Measurements from ENCODE around the gene LBH.

The LBH gene

DNA sequence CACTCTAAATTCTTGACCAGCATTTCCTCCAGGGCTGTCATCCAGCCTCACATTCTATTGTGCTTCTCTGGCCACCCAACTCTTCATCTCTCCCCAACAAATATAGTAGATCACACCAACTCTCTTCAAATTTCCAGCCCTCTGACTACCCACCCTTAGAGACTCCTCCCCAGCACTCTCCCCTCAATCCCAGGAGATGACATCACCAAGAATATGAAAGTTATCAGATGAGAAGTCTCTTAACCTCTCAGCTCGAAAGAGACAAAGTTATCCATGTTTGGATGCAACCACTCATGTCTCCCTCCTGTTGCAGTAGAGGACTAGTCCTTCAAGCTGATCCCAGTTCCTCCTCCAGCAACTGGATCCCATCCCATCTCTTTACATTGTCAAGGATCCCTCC, 47.1 kb downstream of the LBH start:
- no peak for DNase-seq

DNA sequence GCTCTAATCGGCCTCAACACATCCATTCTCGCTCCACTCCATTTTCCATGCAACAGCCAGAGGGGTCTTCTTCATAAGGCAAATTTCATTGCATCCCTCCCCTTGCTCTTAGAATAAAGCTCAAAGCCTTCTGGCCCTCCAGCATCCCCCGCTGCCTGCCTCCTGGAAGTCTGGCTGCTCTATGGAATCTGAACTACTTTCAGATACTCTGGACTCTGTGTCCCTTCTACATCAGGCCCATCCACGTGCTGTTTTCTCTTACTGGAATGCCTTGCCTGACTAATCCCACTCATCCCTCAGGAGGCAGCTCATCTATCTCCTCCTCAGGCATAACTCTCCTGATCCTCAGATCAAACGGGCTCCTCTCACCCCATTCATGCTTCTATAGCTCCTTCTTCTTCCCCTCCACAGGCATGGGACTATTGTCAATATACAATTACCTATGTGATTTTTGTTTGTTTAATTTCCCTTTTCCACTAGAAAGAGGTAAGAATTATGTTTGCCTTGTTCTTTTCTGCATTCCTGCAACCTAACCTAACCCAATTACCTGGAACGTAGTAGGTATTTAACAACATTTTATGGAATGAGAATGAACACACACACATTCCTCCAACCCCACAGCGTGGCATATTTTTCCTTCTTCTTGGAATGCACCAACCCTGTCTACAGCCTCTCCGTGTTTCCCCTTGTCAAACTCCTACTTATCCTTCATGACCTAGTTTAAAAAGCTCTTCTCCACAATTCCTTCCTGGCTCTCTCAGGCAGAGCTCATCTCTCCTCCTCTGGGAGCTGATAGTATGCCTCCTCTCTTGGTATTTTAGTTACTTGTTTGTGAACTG, 49.5 kb downstream of the LBH start:
- DNase-seq = no peak

DNA sequence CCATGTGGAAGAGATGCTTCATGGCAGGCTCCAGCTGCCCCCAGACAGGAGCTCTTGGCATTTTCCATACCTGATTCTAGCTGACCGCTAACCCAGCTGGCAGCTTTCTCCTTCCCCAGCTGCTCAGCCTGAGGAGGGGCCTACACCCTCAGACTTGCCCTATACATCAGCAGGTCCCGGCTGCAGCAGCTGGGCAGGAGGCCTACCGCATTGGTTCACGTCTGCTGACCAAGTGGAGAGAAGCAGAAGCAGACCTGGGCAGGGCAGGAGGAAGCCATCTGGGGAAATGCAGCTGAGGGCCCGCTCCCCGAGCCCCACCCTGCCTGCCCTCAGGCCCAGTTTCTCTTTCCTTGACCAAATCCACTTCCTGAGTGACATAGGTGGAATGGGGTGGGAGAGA, 50.7 kb downstream of the LBH start:
- DNase-seq = no peak

DNA sequence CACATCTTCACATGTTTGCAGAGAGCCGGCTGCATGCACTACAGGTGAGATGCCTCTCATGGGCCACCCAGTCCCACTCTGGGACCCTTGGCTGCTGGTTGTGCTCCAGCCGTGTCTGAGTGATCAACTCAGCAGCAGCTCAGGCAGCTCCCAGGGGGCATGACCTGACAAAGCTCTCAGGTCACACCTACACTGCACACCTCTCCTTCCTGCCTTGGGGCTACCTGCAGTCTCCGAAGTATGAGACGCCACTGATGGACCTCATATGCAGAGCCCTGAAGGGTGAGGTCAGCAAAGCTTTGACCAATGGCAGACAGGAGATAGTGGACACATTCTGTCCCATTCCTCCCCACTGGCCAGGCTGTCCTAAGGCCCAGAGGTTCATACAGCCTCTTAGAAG, 51.4 kb downstream of the LBH start:
- DNase-seq = no peak

DNA sequence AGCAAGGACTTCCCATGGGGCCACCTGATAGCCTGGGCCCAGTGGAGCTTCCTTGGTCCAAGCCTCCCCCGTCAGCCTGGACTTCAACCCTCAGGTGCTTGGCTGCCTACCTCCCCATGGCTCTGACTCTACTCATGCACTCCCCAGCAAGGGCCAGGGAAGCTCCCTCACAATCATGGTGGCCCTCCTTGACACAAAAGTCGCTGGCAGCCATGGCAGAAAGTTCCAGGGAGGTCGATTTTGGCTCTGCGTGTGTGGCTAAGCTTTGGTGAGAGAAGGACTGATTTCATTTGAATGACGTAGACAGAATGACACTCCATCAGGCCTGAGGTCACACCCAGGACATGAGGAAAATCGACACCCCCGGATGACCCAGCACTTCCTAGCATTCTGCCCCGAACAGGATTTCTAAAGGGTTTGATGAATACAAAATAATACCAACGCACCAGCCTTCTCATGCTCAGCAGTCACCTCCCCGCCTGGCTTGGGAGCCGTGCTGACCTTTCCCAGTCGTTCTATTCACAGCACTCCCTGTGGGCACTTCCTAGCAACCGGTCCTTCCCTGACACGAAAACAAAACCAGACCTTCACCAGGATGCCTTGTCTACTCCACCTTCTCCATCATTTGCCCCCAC, 52.7 kb downstream of the LBH start:
- no peak for DNase-seq

DNA sequence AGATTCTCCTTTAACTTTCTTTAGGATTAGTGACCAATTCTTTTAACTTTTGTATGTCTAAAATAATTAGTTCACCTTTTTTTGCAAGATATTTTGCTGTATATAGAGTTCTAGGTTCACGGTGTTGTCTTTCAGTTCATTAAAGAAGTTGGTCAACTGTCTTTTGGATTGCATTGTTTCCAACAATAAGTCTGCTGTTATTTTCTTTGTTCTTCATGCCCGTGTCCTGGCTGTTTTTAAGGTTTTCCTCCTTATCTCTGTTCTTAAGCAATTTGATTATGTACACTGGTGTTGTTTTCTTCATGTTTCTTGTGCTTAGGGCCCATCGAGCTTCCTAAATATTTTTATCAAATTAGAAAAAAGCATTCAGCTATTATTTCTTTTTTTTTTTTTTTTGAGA, 54.4 kb downstream of the LBH start:
- no peak for DNase-seq

DNA sequence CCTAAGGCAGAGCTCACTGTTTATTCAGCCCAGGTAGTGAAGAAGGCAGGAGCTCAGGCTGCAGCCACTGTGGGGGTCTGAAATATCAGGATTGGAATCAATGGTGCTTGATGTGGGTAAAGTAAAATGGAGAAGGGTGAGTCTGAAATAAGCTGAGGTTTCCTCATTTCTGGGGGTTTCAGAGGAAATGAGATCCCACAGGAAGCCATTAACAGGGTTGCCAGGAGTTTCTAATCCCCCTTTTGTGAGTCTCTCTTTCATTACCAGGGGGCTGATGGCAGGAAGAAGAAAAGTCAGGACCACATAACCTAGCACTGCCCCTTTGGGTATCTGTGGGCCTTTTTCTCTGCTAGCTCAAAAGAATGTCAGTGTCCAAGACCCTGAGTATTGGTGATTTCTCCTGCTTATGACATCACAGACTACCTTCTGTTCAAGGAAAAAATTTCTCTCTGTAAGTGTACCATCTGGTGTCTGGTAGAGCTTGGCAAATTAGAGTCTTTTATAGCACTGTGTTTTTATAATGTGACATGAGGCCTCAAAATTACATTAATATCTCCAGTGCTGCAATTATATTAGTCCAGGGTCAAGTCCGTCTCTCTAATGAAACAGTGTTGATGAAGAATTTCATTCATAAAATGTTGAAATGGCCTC, 56.0 kb downstream of the LBH start:
- DNase-seq = no peak

DNA sequence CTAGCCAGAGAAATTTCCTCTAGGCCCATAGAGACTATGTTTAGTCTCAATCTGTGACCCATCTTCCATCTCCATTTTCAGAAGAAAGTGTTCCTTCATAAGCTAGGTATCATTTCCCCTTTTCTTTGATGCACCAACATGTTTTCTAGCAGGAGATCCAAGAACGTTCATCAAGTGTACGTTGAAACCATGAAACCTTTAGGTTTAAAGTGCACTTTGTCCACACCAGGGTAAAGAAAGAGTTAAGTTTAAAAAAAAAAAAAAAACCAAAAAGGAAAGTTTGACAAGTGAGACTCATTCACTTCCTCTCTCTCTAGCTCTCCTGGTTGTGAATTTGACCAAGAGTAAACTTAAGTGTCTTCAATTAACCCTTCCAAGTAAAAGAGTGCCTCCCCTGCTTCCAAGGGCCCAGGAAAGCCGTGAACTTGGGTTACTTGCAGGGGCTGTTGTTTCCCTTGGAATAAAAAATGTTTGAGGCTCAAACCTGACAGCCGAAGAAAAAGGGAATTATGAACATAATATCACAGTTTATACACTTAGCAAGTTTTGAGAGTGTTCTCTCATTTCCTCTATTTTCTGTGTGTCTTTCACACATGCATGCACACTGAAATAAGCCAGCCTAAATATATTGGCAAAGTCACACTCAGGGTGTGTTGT, 56.7 kb downstream of the LBH start:
- no peak for DNase-seq

DNA sequence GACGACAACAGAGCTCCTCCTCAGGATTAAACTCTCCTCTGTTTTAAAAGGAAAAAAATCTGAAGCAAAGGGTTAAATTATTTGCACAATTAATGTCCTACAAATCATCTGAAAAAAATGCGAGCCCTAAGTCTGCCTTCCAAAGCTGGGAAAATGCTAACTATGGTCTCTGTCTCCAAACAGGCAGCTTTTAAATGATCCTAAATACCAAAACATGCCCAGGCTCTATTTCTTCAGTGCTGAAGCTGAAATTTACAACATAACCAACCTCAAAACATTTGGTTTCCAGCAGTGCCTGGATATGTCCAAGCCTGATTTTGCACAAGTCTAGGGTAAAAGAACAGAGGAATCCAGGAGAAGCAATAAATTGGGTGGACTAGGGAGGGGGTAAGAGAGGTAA, 57.2 kb downstream of the LBH start:
- DNase-seq = no peak

DNA sequence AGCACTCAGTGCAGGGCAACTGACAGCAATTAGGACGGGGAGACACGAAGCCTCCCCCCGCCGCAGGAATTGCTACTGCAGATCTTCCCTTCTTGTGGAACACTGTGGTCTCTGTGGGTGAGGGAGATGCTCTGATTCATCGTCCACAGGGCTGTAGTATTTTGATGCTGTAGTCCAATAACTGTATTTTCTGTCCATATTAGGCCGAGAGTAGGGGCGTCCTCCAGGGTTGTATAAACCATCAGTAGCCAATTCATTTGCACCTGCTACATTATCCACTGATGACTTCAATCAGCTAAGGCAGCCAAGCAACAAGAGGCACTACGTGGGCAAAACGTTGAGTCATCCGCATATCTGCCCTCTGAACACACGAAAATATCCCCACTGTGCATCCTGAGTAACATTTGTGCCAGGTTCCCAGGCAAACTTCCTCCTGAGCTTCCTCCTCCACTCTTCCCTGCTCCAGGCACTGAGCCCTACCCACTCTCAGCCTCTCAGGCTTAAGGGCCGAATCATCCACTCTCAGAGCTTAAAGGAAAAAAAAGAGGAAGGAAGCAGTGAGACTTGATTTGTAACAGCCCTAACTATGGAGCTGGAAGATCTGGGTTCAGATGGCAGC, 62.1 kb downstream of the LBH start:
- DNase-seq = no peak

DNA sequence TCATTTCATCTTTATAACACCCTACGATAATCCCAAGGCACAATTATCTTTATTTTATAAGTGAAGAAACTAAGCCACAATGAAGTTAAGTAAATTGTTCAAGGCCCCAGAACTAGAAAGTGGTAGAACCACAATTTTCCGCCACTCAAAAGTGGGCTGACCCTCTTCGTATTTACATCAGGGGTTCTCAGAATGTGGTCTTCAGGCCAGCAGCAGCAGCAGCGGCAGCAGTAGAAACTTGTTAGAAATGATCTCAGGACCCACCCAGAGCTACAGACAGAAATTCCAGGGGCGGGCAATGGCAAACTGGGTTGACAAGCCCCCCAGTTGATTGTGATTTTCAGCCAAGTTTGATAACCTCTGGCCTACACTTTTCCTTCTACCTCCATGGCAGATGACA, 62.8 kb downstream of the LBH start:
- no peak for DNase-seq

DNA sequence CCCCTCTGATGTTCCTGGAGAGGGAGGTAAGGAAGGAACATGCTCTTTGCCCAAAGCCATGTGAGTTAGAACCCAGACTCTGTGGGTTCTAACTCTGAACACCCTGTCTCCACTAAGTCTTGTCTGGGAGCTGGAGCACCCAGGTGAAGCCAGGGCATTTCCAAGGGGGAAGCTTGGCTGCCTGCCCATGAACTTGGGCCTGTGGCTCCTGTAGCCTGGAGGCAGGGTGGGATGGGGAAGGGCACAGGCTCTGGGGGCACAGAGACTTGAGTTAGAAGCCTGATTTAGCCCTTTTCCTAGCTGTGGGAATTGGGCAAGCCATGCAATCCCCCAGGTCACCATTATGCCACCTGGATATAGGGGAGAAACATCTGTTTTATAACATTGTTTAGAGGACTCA, 65.2 kb downstream of the LBH start:
- DNase-seq = no peak

DNA sequence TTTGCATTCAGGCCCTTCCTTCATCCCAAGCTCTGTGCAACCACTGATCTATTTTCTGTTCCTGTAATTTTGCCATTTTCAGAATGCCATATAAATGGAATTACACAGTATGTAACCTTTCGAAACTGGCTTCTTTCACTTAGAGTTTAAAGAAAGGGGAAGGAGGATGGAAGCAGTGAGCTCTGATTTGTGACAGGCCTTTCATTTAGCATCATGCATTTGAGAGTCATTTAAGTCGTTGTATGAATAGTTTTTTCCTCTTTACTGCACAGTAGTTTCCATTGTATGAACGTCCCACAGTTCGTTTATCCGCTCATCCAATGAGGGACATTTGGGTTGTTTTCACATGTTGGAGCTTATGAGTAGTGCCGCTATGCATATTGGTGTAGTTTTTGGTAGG, 67.0 kb downstream of the LBH start:
- DNase-seq = no peak

DNA sequence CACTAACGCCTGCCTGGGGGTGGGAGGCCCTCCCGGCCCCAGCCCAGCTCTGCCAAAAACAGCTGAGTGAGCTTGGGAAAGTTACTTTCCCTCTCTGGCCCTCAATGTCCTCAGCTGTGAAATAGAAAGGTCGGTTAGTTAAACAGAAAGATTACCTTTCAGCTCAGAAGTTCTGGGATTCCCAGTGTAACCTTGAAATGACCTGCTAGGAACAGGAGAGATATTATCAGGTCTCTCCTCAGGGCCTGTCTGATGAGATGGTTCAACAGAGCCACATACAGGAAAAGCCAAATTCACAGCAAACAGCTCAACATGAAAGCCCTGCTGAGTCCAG, 68.8 kb downstream of the LBH start:
- DNase-seq = no peak

DNA sequence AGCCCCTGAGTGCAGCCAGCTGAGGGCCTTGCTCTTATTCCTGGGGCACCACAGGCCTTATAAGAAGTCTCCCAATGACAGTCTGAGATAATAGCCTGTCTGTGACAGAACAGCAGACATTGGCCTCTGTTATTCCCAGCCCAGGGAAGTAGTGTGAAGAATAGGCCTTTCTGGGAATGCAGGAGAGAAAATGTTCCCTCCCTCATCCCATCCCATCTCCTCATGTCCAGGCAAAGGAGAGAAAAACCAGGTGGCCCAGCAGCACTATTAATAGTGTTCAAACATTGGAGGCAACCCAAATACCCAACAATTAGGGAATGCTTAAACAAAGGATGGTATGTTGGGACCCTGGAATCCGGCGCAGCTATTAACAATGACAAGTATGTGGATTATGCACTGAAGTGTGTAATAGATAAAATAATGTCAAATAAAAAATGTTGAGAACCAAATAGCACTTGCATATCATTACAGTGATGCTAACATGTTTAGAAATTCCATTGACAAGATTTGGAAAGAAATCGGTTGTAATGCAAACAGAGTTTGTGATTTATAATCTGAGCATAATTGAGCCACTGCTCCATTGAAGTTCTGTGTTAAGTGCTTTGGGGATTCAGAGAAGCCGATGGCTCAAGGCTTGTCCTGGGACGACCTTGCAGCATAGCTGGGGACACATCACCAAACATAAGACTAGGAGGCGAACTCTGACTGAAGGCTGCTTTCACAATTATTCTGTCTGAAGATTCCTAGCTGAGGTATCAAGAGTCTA, 69.3 kb downstream of the LBH start:
- DNase-seq = no peak

DNA sequence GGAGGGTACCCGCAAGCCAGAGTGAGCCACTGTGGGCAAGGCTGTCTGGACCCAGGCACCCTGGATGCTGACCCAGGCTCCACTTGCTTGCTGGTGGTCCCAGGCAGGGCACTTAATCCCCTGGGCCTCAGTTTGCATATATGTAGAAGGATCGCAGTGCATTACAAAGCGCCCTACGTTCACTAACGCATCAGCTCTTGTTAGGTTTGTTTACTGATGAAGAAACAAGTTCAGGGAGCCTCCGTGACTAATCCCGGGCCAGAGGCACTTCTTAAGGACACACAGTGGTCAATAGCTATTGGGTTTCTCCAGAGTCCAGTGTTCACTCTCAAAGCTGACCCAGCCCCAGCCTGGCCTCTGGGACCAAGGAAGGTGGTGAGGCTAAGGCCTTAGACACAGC, 70.2 kb downstream of the LBH start:
- no peak for DNase-seq

DNA sequence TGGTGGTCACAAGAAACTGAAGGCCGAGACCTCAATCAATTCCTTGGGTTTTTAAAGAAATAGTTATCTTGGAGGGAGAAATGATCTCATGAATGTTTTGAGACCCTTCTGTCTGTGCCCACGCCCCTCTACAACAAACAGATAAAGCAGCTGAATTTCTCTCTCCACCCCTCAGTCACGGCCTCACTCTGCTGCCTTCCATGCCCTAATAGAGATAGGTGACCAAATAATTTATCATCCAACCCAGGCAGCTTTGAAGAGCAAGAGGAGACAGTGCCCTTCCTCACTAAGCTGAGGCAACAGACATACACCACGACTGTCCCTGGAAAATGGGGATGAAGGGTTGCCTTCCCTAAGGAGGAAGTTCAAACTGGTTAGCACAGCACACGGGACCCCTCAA, 71.2 kb downstream of the LBH start:
- no peak for DNase-seq

DNA sequence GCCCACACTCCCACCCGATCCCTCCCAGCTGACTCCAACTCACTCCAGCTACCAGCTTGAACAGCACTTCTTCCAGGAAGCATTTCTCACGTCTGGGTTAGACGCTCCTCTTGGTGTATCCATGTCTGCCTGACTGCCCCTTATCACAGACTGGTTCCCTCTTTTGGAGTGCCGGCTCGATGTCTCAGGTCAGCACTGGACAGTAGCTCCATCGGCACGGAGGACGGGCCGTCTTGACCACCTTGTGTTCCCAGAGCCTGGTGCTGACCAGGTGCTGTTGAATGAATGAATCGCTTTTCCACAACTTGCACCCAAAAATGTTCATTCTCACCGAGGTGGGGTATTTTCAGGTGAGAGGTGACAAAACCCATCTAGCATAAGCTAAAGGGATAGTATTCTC, 71.8 kb downstream of the LBH start:
- DNase-seq = no peak

DNA sequence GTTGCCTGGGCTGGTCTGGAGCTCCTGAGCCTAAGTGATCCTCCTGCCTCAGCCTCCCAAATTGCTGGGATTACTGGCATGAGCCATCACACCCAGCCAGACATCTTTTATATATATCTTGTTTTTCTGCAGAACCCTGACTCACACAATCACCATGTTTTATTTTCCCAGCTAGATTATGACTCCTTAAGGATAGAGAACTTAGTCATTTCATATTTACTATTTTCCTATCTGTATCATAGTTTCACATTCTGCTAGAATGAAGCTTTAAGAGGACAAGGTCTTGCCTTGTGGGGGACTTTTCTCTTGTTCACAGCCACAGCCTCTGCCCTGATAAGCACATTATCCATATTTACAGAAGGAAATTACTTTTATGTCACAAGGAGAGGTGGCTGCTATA, 73.9 kb downstream of the LBH start:
- no peak for DNase-seq

DNA sequence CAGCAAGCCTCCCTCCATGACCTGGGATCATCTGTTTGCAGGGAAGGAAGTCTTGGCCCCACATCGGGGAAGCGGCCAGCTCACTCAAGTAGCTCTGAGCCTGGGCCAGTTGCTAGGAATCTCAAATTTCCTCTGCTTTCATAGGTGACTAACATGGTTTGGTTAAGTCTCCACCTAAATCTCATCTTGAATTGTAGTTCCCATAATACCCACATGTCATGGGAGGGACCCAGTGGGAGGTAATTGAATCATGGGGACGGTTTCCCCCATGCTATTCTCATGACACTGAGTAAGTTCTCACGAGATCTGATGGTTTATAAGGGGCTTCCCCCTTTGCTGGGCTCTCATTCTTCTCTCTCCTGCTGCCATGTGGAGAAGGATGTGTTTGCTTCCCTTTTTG, 75.2 kb downstream of the LBH start:
- DNase-seq = no peak

DNA sequence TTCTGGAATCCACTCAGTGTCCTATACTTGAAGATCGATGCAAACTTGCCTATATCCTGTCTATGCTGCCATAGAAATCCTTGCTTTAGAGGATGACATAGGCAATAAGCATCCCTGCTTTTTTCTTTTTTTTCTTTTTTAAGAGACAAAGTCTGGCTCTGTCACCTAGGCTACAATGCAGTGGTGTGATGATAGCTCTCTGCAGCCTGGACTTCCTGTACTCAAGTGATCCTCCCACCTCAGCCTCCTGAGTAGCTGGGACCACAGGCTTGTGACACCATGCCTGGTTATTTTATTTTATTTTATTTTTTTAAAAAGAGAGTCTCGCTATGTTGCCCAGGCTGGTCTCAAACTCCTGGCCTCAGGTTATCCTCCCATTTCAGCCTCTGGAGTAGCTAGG, 76.9 kb downstream of the LBH start:
- DNase-seq = no peak
